ENCODE results near the gene CFAP20.

- TF ChIP-seq CTCF (IDR thresholded peaks at IDR 0.05) (no peak), EP300 (IDR thresholded peaks at IDR 0.05; ENCODE audit: low read depth) (no peak)
Observed at GRCh38 chr16:58098207-58099096, 30.7 kb downstream of the CFAP20 start.
